ENCODE measurements around the gene ALG3.

DNA sequence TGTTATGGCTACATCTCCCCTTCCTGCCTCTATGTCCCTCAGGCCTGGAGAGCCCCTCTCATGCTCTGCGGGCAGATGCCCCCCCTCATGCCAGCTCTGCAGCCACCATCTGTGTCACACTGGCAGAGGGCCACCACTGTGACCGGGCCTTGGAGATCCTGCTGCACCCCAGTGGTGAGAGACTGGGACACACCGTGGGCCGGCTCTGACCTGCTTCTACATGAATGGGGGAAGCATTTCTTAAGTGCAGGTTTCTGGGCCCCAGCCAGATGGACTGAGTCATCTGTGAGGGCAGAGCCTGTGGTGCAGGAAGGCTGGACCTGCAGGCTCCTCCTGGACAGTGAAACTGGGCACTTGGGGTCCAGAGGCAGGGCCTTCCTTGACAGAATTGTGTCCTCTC, 14.5 kb downstream of the ALG3 start:
- TF ChIP-seq TAF1 (IDR thresholded peaks at IDR 0.05; ENCODE audit: low read depth, low read length) (no peak), POLR2A (IDR thresholded peaks at IDR 0.05; ENCODE audit: low read depth, low read length) (no peak), POLR2AphosphoS5 (IDR thresholded peaks at IDR 0.05; ENCODE audit: low read depth, low read length) (no peak), PAX5 (IDR thresholded peaks at IDR 0.05; ENCODE audit: insufficient read depth, low read length, severe bottlenecking) (no peak)
